ENCODE measurements around the gene PMEPA1. TPM values are rescaled to one million over a fixed set of nuclear protein-coding genes. Genes with fewer than 3 reads are reported as not detected.

The PMEPA1 gene
- total and polyA plus RNA-seq, 10 donors: 4.8 to 15.7 (median 9.2) TPM

- H3K27me3 ChIP-seq (replicated peaks in 1 of 7): peaks cover 0 to 3% (median 0%) of the 10 kb centered on the region in 7 donors
- 72 to 90% (median 83%) methylated on average over 1 of the region's 1 CpG for WGBS, 5 donors
- peaks cover 0 to 15% (median 3%) of the 10 kb centered on the region in 8 donors for H3K9me3 ChIP-seq
- no peaks in the 10 kb centered on the region for H3K36me3 ChIP-seq
- TF ChIP-seq, protein P1, sequence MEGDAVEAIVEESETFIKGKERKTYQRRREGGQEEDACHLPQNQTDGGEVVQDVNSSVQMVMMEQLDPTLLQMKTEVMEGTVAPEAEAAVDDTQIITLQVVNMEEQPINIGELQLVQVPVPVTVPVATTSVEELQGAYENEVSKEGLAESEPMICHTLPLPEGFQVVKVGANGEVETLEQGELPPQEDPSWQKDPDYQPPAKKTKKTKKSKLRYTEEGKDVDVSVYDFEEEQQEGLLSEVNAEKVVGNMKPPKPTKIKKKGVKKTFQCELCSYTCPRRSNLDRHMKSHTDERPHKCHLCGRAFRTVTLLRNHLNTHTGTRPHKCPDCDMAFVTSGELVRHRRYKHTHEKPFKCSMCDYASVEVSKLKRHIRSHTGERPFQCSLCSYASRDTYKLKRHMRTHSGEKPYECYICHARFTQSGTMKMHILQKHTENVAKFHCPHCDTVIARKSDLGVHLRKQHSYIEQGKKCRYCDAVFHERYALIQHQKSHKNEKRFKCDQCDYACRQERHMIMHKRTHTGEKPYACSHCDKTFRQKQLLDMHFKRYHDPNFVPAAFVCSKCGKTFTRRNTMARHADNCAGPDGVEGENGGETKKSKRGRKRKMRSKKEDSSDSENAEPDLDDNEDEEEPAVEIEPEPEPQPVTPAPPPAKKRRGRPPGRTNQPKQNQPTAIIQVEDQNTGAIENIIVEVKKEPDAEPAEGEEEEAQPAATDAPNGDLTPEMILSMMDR (IDR thresholded peaks at IDR 0.05 in 8 of 11, conservative IDR thresholded peaks at IDR 0.05 in 3 of 11): no peak
- intact Hi-C loops (cut with DNase I; ENCODE audit: low total_unique reads): no loop called here
- no peak for DNase-seq
- no peak overlapping the region for H3K27ac ChIP-seq
- no peak overlapping the region for H3K4me3 ChIP-seq
- peaks cover 0 to 12% (median under 1%) of the 10 kb centered on the region in 6 donors for H3K4me1 ChIP-seq
Observed at GRCh38 chr20:57755609-57756008, 45.8 kb upstream of the PMEPA1 start.

DNA sequence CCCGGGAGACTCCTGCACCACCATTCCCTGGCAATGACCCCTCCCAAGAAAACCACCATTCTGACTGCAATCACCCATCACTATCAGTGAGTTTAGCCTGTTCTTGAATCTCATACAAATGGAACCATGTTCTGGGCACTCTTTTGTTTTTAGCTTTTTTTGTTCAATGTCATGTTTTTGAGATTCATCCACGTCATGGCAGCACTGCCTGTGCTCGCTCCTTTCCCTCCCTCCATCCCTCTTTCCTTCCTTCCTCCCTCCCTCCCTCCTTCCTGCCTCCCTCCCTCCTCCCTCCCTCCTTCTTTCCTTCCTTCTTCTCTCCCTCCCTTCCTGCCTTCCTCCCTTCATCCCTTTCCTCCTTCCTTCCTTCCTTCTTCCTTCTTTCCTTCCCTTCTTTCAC lies 44.4 kb upstream of the PMEPA1 start:
- DNase-seq: no peak
- H3K4me1 ChIP-seq: peaks cover 0 to 26% (median 13%) of the 10 kb centered on the region in 6 donors
- no peak overlapping the region for H3K27ac ChIP-seq
- H3K36me3 ChIP-seq: no peaks in the 10 kb centered on the region
- intact Hi-C loops (cut with DNase I; ENCODE audit: low total_unique reads): no loop called here
- H3K4me3 ChIP-seq: no peak overlapping the region
- TF ChIP-seq POLR2A (IDR thresholded peaks at IDR 0.05) (no peak), POLR2AphosphoS5 (IDR thresholded peaks at IDR 0.05) (no peak)
- TF ChIP-seq, protein P1 (IDR thresholded peaks at IDR 0.05 in 8 of 11, conservative IDR thresholded peaks at IDR 0.05 in 3 of 11): no peak
- H3K9me3 ChIP-seq: peaks cover 0 to 15% (median 3%) of the 10 kb centered on the region in 8 donors
- H3K27me3 ChIP-seq (replicated peaks in 1 of 7): peaks cover 0 to 11% (median 0%) of the 10 kb centered on the region in 7 donors
- 58 to 79% (median 64%) methylated on average over 3 of the region's 3 CpGs for WGBS, 5 donors

DNA sequence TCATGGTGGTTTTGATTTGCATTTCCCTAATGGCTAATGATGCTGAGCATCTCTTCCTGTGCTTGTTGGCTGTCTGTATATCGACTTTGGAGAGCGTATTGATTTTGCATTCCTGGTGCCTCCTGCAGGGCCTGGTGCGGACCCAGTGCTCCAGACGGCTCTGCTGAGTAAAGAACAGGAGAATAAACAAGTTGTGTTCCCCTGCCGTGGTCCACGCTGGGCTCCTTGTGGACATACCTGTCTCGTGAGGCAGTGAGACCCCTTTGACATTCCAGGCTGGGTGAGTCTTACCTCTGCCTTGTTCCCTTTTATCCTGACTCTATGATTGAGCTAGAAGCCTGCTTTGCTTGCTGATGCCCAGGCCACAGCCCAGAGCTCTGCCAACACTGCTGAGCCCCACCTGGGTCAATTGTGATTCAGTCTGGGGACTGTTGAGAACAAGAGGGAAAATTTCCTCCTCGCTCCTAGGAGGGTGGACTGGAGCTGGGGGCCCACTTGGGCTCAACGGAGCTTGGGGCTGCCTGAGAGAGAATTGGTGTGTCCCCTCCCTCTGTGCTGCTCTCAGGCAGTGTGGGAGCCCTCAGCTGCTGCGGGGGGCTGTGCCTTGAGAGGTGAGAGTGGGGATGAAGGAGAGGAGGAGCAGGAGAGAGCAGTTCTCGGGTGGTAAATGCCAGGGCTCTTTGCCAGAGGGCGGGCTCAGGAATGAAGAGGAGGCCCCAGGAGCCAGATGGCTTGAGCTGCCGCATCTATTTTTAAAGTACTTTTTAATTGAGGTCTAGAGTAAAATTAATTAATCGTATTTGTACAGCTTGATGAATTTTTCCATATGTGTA lies 43.7 kb upstream of the PMEPA1 start:
- DNase-seq: peak; percentile 66
- H3K9me3 ChIP-seq: peaks cover 0 to 15% (median 3%) of the 10 kb centered on the region in 8 donors
- H3K36me3 ChIP-seq: no peaks in the 10 kb centered on the region
- peaks cover 0 to 17% (median 0%) of the 10 kb centered on the region in 7 donors for H3K27me3 ChIP-seq (replicated peaks in 1 of 7)
- no peak overlapping the region for H3K4me3 ChIP-seq
- H3K27ac ChIP-seq: no peak overlapping the region
- TF ChIP-seq, protein P1 (IDR thresholded peaks at IDR 0.05 in 8 of 11, conservative IDR thresholded peaks at IDR 0.05 in 3 of 11): no peak
- TF ChIP-seq POLR2AphosphoS5 (IDR thresholded peaks at IDR 0.05) (no peak), POLR2A (IDR thresholded peaks at IDR 0.05) (no peak)
- H3K4me1 ChIP-seq: peaks cover 6 to 33% (median 19%) of the 10 kb centered on the region in 6 donors
- intact Hi-C loops (cut with DNase I; ENCODE audit: low total_unique reads): no loop called here
- WGBS, 5 donors: 79 to 87% (median 86%) methylated on average over 13 to 14 of the region's 14 CpGs

GRCh38 chr20:57751411-57751810 lies 41.6 kb upstream of the PMEPA1 start:
- intact Hi-C loops (cut with DNase I; ENCODE audit: low total_unique reads): loop anchor here (2.0 kb wide), 1 partner anchor 41 kb away; no protein-coding TSS in a partner anchor

More at GRCh38 chr20:57751411-57751810, 41.6 kb upstream of the PMEPA1 start:
- peaks cover 0 to 5% (median 0%) of the 10 kb centered on the region in 8 donors for H3K9me3 ChIP-seq
- WGBS, 5 donors: 82 to 98% (median 93%) methylated on average over 5 of the region's 5 CpGs
- H3K4me3 ChIP-seq: no peak overlapping the region
- no peaks in the 10 kb centered on the region for H3K36me3 ChIP-seq
- no peak overlapping the region for H3K27ac ChIP-seq
- no peak for TF ChIP-seq POLR2A (IDR thresholded peaks at IDR 0.05)
- no peak for TF ChIP-seq POLR2AphosphoS5 (IDR thresholded peaks at IDR 0.05)
- TF ChIP-seq, protein P1 (IDR thresholded peaks at IDR 0.05 in 8 of 11, conservative IDR thresholded peaks at IDR 0.05 in 3 of 11): no peak
- H3K27me3 ChIP-seq (replicated peaks in 1 of 7): peaks cover 0 to 33% (median 0%) of the 10 kb centered on the region in 7 donors
- DNase-seq: peak; percentile 12
- H3K4me1 ChIP-seq: peaks cover 13 to 50% (median 34%) of the 10 kb centered on the region in 6 donors
